ENCODE data around the gene UCHL1. TPM values are rescaled to one million over a fixed set of nuclear protein-coding genes. Genes with fewer than 3 reads are reported as not detected.

The UCHL1 gene
- total RNA-seq, 2 donors from 2014 or later = 390 to 562 TPM

DNA sequence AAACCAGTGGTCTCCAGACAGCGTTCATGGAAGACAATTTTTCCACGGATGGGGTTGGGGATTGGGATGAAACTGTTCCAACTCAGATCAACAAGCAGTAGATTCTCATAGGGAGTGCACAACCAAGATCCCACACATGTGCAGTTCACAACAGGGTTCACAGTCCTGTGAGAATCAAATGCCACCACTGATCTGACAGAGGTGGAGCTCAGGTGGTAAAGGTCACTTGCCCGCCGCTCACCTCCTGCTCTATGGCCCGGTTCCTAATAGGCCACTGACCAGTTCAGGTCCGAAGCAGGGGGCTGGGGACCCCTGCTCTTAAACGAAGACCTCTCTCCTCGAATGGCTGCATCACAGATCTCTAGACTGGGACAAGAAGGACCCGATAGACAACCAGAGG is 46.8 kb upstream of the UCHL1 start:
- H3K9me3 ChIP-seq (ENCODE audit: control insufficient read depth, low read length) = no peaks in the 10 kb centered on the region
- Mint-ChIP-seq H3K4me1 (peaks cover 31% of the 10 kb centered on the region), H3K9me3 (no peaks in the 10 kb centered on the region), H3K36me3 (ENCODE audit: low read depth) (no peaks in the 10 kb centered on the region), H3K27me3 (ENCODE audit: insufficient read depth) (peaks cover 6% of the 10 kb centered on the region), H3K4me3 (no peak overlapping the region), H3K27ac (peak overlapping the region; percentile 47)
- peaks cover under 1% of the 10 kb centered on the region for H3K4me1 ChIP-seq (ENCODE audit: control insufficient read depth, insufficient read depth, low read length)
- DNase-seq = no peak
- whole genome bisulfite sequencing, 2 experiments (ENCODE audit: insufficient coverage in 1 of 2, insufficient read length in 1 of 2) = 91 to 100% methylated on average over 6 to 9 of the region's 9 CpGs
- H3K4me3 ChIP-seq (ENCODE audit: low read length) = no peak overlapping the region
- TF ChIP-seq, protein P1, sequence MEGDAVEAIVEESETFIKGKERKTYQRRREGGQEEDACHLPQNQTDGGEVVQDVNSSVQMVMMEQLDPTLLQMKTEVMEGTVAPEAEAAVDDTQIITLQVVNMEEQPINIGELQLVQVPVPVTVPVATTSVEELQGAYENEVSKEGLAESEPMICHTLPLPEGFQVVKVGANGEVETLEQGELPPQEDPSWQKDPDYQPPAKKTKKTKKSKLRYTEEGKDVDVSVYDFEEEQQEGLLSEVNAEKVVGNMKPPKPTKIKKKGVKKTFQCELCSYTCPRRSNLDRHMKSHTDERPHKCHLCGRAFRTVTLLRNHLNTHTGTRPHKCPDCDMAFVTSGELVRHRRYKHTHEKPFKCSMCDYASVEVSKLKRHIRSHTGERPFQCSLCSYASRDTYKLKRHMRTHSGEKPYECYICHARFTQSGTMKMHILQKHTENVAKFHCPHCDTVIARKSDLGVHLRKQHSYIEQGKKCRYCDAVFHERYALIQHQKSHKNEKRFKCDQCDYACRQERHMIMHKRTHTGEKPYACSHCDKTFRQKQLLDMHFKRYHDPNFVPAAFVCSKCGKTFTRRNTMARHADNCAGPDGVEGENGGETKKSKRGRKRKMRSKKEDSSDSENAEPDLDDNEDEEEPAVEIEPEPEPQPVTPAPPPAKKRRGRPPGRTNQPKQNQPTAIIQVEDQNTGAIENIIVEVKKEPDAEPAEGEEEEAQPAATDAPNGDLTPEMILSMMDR (conservative IDR thresholded peaks at IDR 0.05) = no peak
- no peaks in the 10 kb centered on the region for H3K36me3 ChIP-seq (ENCODE audit: control insufficient read depth, insufficient read depth, low read length)
- no peak overlapping the region for H3K9ac ChIP-seq (ENCODE audit: extremely low read depth, low read length, poor library complexity, severe bottlenecking)
- H3K27me3 ChIP-seq (ENCODE audit: control insufficient read depth, insufficient read depth, low read length, poor library complexity, severe bottlenecking) = no peaks in the 10 kb centered on the region
- H3K27ac ChIP-seq (ENCODE audit: low read depth, low read length) = no peak overlapping the region

DNA sequence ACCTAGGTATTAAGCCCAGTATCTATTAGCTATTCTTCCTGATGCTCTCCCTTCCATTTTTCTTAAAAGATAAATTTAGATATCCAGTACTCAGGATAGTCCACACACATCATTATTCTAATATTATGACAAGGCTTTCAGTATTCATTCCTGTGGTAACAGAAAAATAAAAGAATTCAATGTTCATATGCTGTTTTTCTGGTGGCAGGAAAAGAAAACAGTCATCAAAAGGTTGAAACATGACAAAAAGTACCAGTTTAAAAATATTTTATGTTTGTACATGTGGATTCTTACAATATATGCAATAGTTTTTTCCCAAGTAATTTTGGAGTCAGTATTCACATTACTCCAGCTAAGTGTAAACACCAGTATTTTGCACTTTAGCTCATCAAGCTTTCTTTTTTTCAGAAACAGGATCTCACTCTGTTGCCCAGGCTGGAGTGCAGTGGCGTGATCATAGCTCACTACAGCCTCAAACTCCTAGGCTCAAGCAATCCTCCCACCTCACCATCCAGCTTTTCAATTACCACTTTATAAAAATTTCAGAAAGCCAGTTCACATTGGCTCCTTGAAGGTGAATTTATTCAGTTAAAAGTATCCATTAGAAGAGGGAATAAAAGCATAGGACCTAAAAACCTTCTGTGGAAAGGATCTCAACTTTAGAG is 44.6 kb upstream of the UCHL1 start:
- H3K4me1 Mint-ChIP-seq = peaks cover 27% of the 10 kb centered on the region
- Histone ChIP-seq H3K4me3 (ENCODE audit: low read length) (peak overlapping the region; percentile 91), H3K9me3 (ENCODE audit: control insufficient read depth, low read length) (no peaks in the 10 kb centered on the region), H3K4me1 (ENCODE audit: control insufficient read depth, insufficient read depth, low read length) (peaks cover under 1% of the 10 kb centered on the region), H3K36me3 (ENCODE audit: control insufficient read depth, insufficient read depth, low read length) (no peaks in the 10 kb centered on the region), H3K27ac (ENCODE audit: low read depth, low read length) (no peak overlapping the region), H3K27me3 (ENCODE audit: control insufficient read depth, insufficient read depth, low read length, poor library complexity, severe bottlenecking) (no peaks in the 10 kb centered on the region), H3K9ac (ENCODE audit: extremely low read depth, low read length, poor library complexity, severe bottlenecking) (no peak overlapping the region)
- no peak overlapping the region for H3K27ac Mint-ChIP-seq
- no peaks in the 10 kb centered on the region for H3K9me3 Mint-ChIP-seq
- DNase-seq = no peak
- TF ChIP-seq, protein P1 (conservative IDR thresholded peaks at IDR 0.05) = no peak
- H3K36me3 Mint-ChIP-seq (ENCODE audit: low read depth) = no peaks in the 10 kb centered on the region
- 86 to 100% methylated on average over 1 of the region's 1 CpG for WGBS, 2 experiments (ENCODE audit: insufficient coverage in 1 of 2, insufficient read length in 1 of 2)
- H3K27me3 Mint-ChIP-seq (ENCODE audit: insufficient read depth) = peaks cover 6% of the 10 kb centered on the region
- peak overlapping the region; percentile 77 for H3K4me3 Mint-ChIP-seq

DNA sequence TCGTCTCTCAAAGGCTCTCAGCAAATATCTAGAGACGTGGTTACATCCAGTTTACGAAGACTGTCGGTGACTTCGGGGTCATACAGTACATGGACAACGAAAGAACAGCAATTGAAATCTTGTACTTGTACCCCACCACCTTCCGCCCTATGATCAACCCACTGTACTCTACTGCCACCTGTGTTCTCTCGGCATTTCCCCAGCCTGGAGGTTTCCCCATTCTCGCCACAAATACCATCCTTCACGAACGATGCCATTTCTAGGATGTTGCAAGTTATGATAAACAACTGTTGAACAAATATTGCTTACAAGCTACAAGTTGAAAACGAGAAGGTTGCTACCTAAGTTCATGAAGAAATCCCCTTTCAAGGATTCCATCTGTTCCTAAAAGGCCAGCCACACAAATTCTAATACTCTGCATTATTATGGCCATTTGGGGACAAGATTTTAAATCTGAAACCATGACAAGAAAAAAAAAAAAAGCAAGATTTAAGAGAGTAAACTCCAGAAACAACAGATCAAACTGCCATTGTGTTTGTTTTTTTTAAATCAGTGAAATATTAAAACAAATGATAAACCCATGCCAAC is 44.0 kb upstream of the UCHL1 start:
- Mint-ChIP-seq H3K36me3 (ENCODE audit: low read depth) (no peaks in the 10 kb centered on the region), H3K4me3 (peak overlapping the region; percentile 77), H3K27me3 (ENCODE audit: insufficient read depth) (peaks cover 6% of the 10 kb centered on the region), H3K9me3 (no peaks in the 10 kb centered on the region), H3K27ac (no peak overlapping the region), H3K4me1 (peaks cover 26% of the 10 kb centered on the region)
- WGBS, 2 experiments (ENCODE audit: insufficient coverage in 1 of 2, insufficient read length in 1 of 2) = 43 to 48% methylated on average over 10 to 12 of the region's 12 CpGs
- Histone ChIP-seq H3K27me3 (ENCODE audit: control insufficient read depth, insufficient read depth, low read length, poor library complexity, severe bottlenecking) (no peaks in the 10 kb centered on the region), H3K27ac (ENCODE audit: low read depth, low read length) (no peak overlapping the region), H3K4me1 (ENCODE audit: control insufficient read depth, insufficient read depth, low read length) (peaks cover 3% of the 10 kb centered on the region), H3K36me3 (ENCODE audit: control insufficient read depth, insufficient read depth, low read length) (no peaks in the 10 kb centered on the region), H3K9ac (ENCODE audit: extremely low read depth, low read length, poor library complexity, severe bottlenecking) (no peak overlapping the region), H3K4me3 (ENCODE audit: low read length) (peak overlapping the region; percentile 91), H3K9me3 (ENCODE audit: control insufficient read depth, low read length) (no peaks in the 10 kb centered on the region)
- TF ChIP-seq, protein P1 (conservative IDR thresholded peaks at IDR 0.05) = peak; percentile 77
- DNase-seq = peak; percentile 69
